Stimulated activated naive B cell treated with anti-CD40 and anti-IgM and Interleukin-4, amounts not matched to agents 10 μg/mL and 1 μg/mL and 100 μg/mL, for 72 hours (primary cell): ENCODE data around the gene GNL3L.
"Not testable (repeated sequence)": the region's sequence is repeated elsewhere in the genome, so short reads cannot be mapped to it uniquely, and the experiment has no call there.

ENCODE experiments used
- ATAC-seq, 2 donors: fragments of 150-1000 bp; cut with Tn5 transposase; replicated peaks; 2 replicates each; pipeline ENCODE4 v1.10.0; 2021; ENCODE audit warnings: moderate library complexity in 1 of 2
- DNase-seq: peaks from one replicate; pipeline ENCODE4 v3.0.0; 2021
- H3K27ac Mint-ChIP-seq: one replicate; pipeline ENCODE4 v1.8.0; 2022; ENCODE audit warnings: mild to moderate bottlenecking, mixed read lengths
- H3K27me3 Mint-ChIP-seq, 2 donors: one replicate each; pipeline ENCODE4 v1.8.0; 2022; ENCODE audit warnings: mixed read lengths in 2 of 2
- H3K36me3 Mint-ChIP-seq, 2 donors: one replicate each; pipeline ENCODE4 v1.8.0; 2022; ENCODE audit warnings: mixed read lengths in 2 of 2, mild to moderate bottlenecking in 1 of 2
- H3K4me1 Mint-ChIP-seq, 2 donors: one replicate each; pipeline ENCODE4 v1.8.0; 2022; ENCODE audit warnings: mixed read lengths in 2 of 2, mild to moderate bottlenecking in 1 of 2
- H3K4me3 Mint-ChIP-seq, 2 donors: one replicate each; pipeline ENCODE4 v1.8.0; 2022; ENCODE audit warnings: mild to moderate bottlenecking in 2 of 2, mixed read lengths in 2 of 2, moderate library complexity in 1 of 2
- H3K9me3 Mint-ChIP-seq, 2 donors: one replicate each; pipeline ENCODE4 v1.8.0; 2022; ENCODE audit warnings: mixed read lengths in 2 of 2, mild to moderate bottlenecking in 1 of 2

Gene GNL3L

DNA sequence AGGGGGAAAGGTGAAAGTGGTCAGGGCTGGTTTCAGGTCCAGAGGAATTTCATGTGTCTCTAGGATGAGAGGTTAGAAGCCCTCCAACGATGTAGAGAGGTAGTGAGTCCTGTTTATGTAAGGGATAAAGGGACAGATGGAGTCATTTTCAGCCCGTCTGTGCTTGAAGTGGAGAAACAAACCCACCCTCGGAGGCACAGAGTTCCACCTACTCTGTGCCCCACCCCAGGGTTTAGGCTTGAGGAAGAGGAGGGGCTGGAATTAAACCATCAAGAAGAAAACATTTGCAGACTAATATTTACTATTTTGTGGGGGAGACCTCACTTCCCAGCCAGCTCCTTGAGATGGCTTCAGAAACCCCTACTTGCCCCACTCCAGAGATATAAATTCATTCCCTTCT lies 868 bp upstream of the GNL3L start:
- no peak for DNase-seq
- Mint-ChIP-seq H3K4me1 (peaks cover 14 to 31% of the 10 kb centered on the region in 2 donors), H3K36me3 (peaks cover 5 to 19% of the 10 kb centered on the region in 2 donors)

DNA sequence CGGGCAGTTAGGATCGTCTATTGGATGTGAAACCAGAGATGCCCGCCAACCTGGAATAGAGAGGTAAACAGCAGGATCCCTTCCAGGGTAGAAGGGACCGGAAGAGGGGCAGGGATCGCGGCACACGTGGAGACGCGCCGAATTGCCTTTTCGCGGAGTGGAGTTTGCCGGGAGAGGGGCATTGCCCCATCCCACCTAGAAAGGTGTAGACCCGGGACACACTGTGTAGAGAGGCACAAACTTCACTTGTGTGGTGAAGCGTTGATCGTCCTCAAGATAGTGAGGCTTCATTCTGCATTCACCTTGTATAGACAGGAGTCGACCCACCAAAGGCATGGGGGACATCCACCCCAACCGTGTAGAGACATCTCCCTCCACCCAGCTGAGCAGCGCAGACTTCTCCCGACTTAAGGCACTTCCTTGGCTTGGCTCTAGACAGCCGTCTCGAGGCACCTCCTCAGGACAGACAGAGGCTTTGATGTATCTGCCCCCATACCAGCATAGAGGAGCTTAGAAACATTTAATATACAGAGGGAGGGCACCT lies 410 bp downstream of the GNL3L start:
- peak overlapping the region; percentile 93 to 94 for H3K4me3 Mint-ChIP-seq
- DNase-seq = no peak
- H3K27ac Mint-ChIP-seq = peak overlapping the region; percentile 95
- H3K36me3 Mint-ChIP-seq = peaks cover 10 to 23% of the 10 kb centered on the region in 2 donors
- peaks cover 17 to 37% of the 10 kb centered on the region in 2 donors for H3K4me1 Mint-ChIP-seq
- H3K27me3 Mint-ChIP-seq = no peaks in the 10 kb centered on the region
- H3K9me3 Mint-ChIP-seq = peaks cover 3 to 9% of the 10 kb centered on the region in 2 donors
- peak; percentile 10 to 27 for ATAC-seq

More for the DNA sequence above, 868 bp upstream of the GNL3L start:
- no peak for ATAC-seq
- H3K4me3 Mint-ChIP-seq = peak overlapping the region; percentile 93 to 94
- H3K27me3 Mint-ChIP-seq = no peaks in the 10 kb centered on the region
- H3K27ac Mint-ChIP-seq = peak overlapping the region; percentile 96
- H3K9me3 Mint-ChIP-seq = peaks cover 3 to 9% of the 10 kb centered on the region in 2 donors

DNA sequence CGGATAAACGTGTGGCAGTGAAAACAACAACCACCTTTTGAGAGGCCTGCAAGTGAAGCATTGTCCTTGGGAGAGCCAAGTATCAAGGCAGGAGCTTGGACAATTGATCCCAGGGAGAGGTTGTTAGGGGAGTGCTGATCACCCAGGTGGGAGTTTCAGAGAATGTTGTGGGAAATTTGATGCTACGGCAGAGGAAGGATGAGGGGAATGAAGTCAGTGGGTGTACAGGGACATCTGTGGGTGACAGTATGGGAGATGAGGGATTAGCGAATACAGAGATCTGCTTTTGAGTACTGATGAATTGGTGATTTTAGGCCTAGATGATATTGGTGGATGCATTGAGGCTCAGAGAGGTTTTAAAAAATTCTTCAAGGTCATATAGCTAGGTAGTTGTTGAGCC lies 4.3 kb downstream of the GNL3L start:
- Mint-ChIP-seq H3K27ac (no peak overlapping the region), H3K27me3 (no peaks in the 10 kb centered on the region), H3K4me3 (no peak overlapping the region), H3K9me3 (peaks cover 0 to 1% of the 10 kb centered on the region in 2 donors), H3K4me1 (peaks cover 11 to 31% of the 10 kb centered on the region in 2 donors), H3K36me3 (peaks cover 14 to 24% of the 10 kb centered on the region in 2 donors)
- no peak for ATAC-seq
- DNase-seq = no peak

DNA sequence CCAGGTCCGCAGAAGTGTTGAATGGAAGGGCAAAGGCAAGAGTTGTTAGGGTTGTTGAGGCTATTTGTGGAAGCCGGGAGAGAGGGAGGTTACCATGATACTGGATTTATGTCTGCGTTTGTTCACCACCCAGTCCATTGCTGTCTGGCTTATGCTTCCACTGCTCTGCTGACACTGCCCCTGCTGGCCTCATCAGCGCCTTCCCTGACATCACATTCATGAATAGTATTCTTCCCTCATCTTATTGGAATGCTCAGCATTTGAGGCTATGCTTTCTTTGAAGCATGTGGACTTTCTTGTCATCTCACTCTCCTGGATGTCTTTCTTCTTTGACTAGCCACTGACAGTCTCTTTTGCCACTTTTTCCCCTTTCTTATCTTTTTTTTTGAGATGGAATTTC lies 10.3 kb downstream of the GNL3L start:
- ATAC-seq (no peak), DNase-seq (no peak)
- peaks cover 27 to 28% of the 10 kb centered on the region in 2 donors for H3K36me3 Mint-ChIP-seq
- peaks cover 0 to 2% of the 10 kb centered on the region in 2 donors for H3K4me1 Mint-ChIP-seq
- H3K9me3 Mint-ChIP-seq = peaks cover 0 to 4% of the 10 kb centered on the region in 2 donors
- H3K4me3 Mint-ChIP-seq = no peak overlapping the region
- H3K27me3 Mint-ChIP-seq = no peaks in the 10 kb centered on the region
- H3K27ac Mint-ChIP-seq = no peak overlapping the region

- peaks cover 23 to 25% of the 10 kb centered on the region in 2 donors for H3K36me3 Mint-ChIP-seq
Measured at GRCh38 chrX:54542239-54542638, 12.2 kb downstream of the GNL3L start.

GRCh38 chrX:54550821-54551220 lies 20.8 kb downstream of the GNL3L start:
- no peaks in the 10 kb centered on the region for H3K27me3 Mint-ChIP-seq
- H3K36me3 Mint-ChIP-seq = peaks cover 32 to 33% of the 10 kb centered on the region in 2 donors
- no peak overlapping the region for H3K27ac Mint-ChIP-seq
- no peaks in the 10 kb centered on the region for H3K9me3 Mint-ChIP-seq
- ATAC-seq = no peak
- no peak overlapping the region for H3K4me3 Mint-ChIP-seq
- no peak for DNase-seq
- no peaks in the 10 kb centered on the region for H3K4me1 Mint-ChIP-seq

More at GRCh38 chrX:54542239-54542638, 12.2 kb downstream of the GNL3L start:
- H3K27ac Mint-ChIP-seq, H3K27me3 Mint-ChIP-seq, H3K4me3 Mint-ChIP-seq, DNase-seq, H3K9me3 Mint-ChIP-seq, H3K4me1 Mint-ChIP-seq, ATAC-seq: not testable (repeated sequence)

DNA sequence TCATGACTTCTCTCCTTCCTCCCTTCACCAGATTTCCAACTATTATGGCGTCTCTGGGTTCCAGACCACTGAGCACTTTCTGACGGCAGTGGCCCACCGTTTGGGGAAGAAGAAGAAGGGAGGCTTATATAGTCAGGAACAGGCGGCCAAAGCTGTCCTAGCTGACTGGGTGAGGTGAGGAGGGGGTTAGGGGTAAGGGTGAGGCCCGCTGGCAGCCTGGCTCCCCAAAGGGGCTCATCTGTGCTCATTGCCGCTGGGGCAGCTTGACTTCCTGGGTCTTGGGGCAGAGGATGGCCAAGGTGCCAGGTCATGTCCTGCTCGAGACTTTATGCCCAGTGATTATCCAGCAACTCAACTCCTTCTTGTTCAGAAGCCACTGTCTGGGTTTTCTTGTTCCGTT lies 21.8 kb downstream of the GNL3L start:
- no peaks in the 10 kb centered on the region for H3K9me3 Mint-ChIP-seq
- DNase-seq = no peak
- no peaks in the 10 kb centered on the region for H3K4me1 Mint-ChIP-seq
- H3K27ac Mint-ChIP-seq = no peak overlapping the region
- peaks cover 36 to 38% of the 10 kb centered on the region in 2 donors for H3K36me3 Mint-ChIP-seq
- no peaks in the 10 kb centered on the region for H3K27me3 Mint-ChIP-seq
- ATAC-seq = no peak
- no peak overlapping the region for H3K4me3 Mint-ChIP-seq

DNA sequence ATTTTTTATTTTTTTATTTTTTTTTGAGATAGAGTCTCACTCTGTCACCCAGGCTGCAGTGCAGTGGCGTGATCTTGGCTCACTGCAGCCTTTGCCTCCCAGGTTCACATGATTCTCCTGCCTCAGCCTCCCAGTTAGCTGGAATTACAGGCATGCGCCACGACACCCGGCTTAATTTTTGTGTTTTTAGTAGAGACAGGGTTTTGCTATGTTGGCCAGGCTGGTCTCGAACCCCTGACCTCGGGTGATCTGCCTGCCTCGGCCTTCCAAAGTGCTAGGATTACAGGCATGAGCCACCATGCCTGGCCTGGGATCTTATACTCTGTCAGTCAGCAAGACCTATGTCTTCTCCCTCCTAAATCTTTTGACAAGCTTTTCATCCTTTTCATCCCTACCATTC lies 25.0 kb downstream of the GNL3L start:
- not testable (repeated sequence) for H3K27me3 Mint-ChIP-seq, H3K4me3 Mint-ChIP-seq, H3K4me1 Mint-ChIP-seq, DNase-seq, ATAC-seq, H3K9me3 Mint-ChIP-seq, H3K27ac Mint-ChIP-seq
- peaks cover 27 to 35% of the 10 kb centered on the region in 2 donors for H3K36me3 Mint-ChIP-seq

DNA sequence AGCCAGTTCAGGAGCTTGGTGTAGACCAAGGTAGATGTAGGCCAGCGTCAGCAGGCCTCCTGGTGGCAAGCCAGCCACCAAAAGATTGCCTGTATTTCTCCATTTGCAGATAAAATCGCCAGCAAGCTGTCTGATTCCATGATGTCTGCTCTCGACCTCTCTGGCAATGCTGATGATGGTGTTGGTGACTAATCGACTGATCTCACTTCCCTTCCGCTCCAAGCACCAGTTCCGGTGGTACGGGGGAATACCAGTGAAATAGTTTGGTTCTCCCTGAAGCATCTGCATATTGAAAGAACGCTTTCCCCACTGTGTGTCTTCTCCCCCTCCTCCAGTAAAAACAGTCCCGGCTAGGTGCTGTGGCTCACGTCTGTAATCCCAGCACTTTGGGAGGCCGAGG lies 30.4 kb downstream of the GNL3L start:
- no peak overlapping the region for H3K27ac Mint-ChIP-seq
- no peaks in the 10 kb centered on the region for H3K9me3 Mint-ChIP-seq
- H3K4me1 Mint-ChIP-seq = no peaks in the 10 kb centered on the region
- DNase-seq (no peak), ATAC-seq (no peak)
- H3K36me3 Mint-ChIP-seq = peaks cover 27 to 51% of the 10 kb centered on the region in 2 donors
- H3K27me3 Mint-ChIP-seq = no peaks in the 10 kb centered on the region
- H3K4me3 Mint-ChIP-seq = no peak overlapping the region

GRCh38 chrX:54561622-54562021 lies 31.6 kb downstream of the GNL3L start:
- Mint-ChIP-seq H3K4me1 (no peaks in the 10 kb centered on the region), H3K4me3 (no peak overlapping the region), H3K9me3 (no peaks in the 10 kb centered on the region), H3K36me3 (peaks cover 20 to 45% of the 10 kb centered on the region in 2 donors), H3K27ac (no peak overlapping the region), H3K27me3 (no peaks in the 10 kb centered on the region)
- no peak for ATAC-seq
- DNase-seq = no peak

DNA sequence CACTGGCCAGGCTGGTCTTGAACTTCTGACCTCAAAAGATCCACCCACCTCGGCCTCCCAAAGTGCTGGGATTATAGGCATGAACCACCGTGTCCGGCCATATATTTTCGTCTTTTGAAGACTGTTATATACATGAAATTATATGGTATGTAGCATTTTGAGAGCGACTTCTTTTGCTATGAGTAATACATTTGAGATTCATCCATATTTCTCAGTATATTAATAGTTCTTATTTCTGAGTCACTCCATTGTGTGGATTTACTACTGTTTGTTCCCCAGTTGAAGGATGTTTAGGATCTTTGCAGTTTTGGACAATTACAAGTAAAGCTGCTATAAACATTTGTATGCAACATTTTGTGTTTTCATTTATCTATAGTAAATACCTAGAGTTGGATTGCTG lies 34.9 kb downstream of the GNL3L start:
- H3K4me3 Mint-ChIP-seq = no peak overlapping the region
- peaks cover 2 to 7% of the 10 kb centered on the region in 2 donors for H3K9me3 Mint-ChIP-seq
- H3K27me3 Mint-ChIP-seq = no peaks in the 10 kb centered on the region
- no peak overlapping the region for H3K27ac Mint-ChIP-seq
- H3K4me1 Mint-ChIP-seq = no peaks in the 10 kb centered on the region
- no peak for DNase-seq
- peaks cover 24 to 41% of the 10 kb centered on the region in 2 donors for H3K36me3 Mint-ChIP-seq
- no peak for ATAC-seq

DNA sequence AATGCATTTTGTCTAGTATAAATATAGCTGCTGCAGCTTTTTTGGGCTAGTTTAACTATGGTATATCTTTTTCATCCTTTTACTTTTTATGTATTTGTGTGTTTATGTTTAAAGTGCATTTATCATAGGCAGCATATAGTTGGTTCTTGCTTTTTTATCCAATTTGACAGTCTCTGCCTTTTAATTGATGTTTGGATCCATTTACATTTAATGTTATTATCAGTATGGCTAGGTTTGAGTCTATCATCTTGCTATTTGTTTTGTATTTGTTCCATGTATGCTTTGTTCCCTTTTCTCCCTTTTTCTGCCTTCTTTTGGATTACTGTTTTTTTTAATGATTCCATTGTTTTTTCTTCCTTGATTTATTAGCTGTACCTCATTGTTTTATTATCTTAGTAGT lies 40.3 kb downstream of the GNL3L start:
- Mint-ChIP-seq H3K4me3 (no peak overlapping the region), H3K36me3 (peaks cover 26 to 30% of the 10 kb centered on the region in 2 donors), H3K27ac (no peak overlapping the region), H3K27me3 (no peaks in the 10 kb centered on the region), H3K4me1 (no peaks in the 10 kb centered on the region), H3K9me3 (peaks cover 2 to 11% of the 10 kb centered on the region in 2 donors)
- ATAC-seq (no peak), DNase-seq (no peak)

- not testable (repeated sequence) for ATAC-seq, H3K27me3 Mint-ChIP-seq, H3K4me3 Mint-ChIP-seq, H3K27ac Mint-ChIP-seq, DNase-seq, H3K4me1 Mint-ChIP-seq
- Mint-ChIP-seq H3K9me3 (peaks cover 2 to 11% of the 10 kb centered on the region in 2 donors), H3K36me3 (peaks cover 32 to 40% of the 10 kb centered on the region in 2 donors)
Measured at GRCh38 chrX:54572641-54573040, 42.6 kb downstream of the GNL3L start.

- Mint-ChIP-seq H3K27ac (no peak overlapping the region), H3K27me3 (no peaks in the 10 kb centered on the region), H3K36me3 (peaks cover 13 to 27% of the 10 kb centered on the region in 2 donors), H3K4me1 (no peaks in the 10 kb centered on the region), H3K4me3 (no peak overlapping the region), H3K9me3 (peaks cover 0 to 1% of the 10 kb centered on the region in 2 donors)
- no peak for DNase-seq
- ATAC-seq = no peak
Measured at GRCh38 chrX:54597728-54598127, 67.7 kb downstream of the GNL3L start.

DNA sequence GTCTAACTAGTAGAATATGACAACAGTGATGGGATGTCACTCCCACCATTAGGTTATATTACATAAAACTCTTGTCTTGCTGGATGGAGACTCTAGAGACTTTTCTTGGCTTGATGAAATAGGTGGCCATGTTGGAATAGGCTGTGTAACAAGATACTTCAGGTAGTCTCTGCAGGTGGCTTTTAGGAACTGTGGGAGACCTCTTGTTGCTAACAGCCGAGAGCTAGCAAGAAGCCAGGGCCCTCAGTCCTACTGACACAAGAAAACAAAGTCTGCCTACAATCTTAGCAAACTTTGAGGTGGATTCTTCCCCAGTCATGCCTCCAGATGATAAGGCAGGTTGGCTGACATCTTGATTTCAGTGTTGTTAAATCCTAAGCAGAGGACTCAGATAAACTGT lies 72.5 kb downstream of the GNL3L start:
- Mint-ChIP-seq H3K27ac (no peak overlapping the region), H3K4me3 (no peak overlapping the region)
- DNase-seq = no peak

More for the DNA sequence above, 72.5 kb downstream of the GNL3L start:
- Mint-ChIP-seq H3K27me3 (no peaks in the 10 kb centered on the region), H3K9me3 (no peaks in the 10 kb centered on the region), H3K36me3 (peaks cover 2 to 3% of the 10 kb centered on the region in 2 donors), H3K4me1 (no peaks in the 10 kb centered on the region)
- no peak for ATAC-seq
